ENCODE measurements around the gene AP3B1. TPM values are rescaled to one million over a fixed set of nuclear protein-coding genes. Genes with fewer than 3 reads are reported as not detected.

AP3B1 gene
- total and polyA plus RNA-seq, 2 of the 8 experiments (the other 6 are each of a cell fraction or from before 2014, with no cell fraction given), result 45.8 to 48.3 TPM

GRCh38 chr5:77972469-77973252, 321.8 kb downstream of the AP3B1 start (continued):
- TF ChIP-seq GABPA (IDR thresholded peaks at IDR 0.05; ENCODE audit: borderline replicate concordance, insufficient read depth, low read length) (no peak), RAD21 (IDR thresholded peaks at IDR 0.05 in 1 of 2, conservative IDR thresholded peaks at IDR 0.05 in 1 of 2; ENCODE audit: low read depth in 2 of 2, low read length in 2 of 2) (peak; percentile 23 to 42; a peak in 3 of 4 replicates), EGR1 (IDR thresholded peaks at IDR 0.05; ENCODE audit: borderline replicate concordance, low read depth, low read length) (no peak), EZH2 (IDR thresholded peaks at IDR 0.05; ENCODE audit: low read depth, low read length, severe bottlenecking) (peak; percentile 93), TCF12 (IDR thresholded peaks at IDR 0.05; ENCODE audit: low read depth, low read length) (no peak), KDM4A (IDR thresholded peaks at IDR 0.05; ENCODE audit: low read depth, low read length, severe bottlenecking) (peak; percentile 26), RNF2 (IDR thresholded peaks at IDR 0.05; ENCODE audit: borderline replicate concordance, low read depth, low read length, missing control alignments, poor library complexity, severe bottlenecking) (peak; percentile 29)

Data from H1 (cell line).